ENCODE results near the gene TES.

GRCh38 chr7:116291937-116292336 is 81.6 kb downstream of the TES start:
- no peak for TF ChIP-seq CTCF (IDR thresholded peaks at IDR 0.05; ENCODE audit: control extremely low read depth in 1 of 3, insufficient read depth in 1 of 3, low read depth in 1 of 3, low read length in 3 of 3)
- TF ChIP-seq TBP (IDR thresholded peaks at IDR 0.05; ENCODE audit: low read depth, low read length), result no peak
- no peak for TF ChIP-seq YY1 (IDR thresholded peaks at IDR 0.05; ENCODE audit: low read depth, low read length)
- no peak for TF ChIP-seq FOSL1 (IDR thresholded peaks at IDR 0.05; ENCODE audit: insufficient read depth, low read depth, low read length)
- no peak for TF ChIP-seq ATF3 (IDR thresholded peaks at IDR 0.05; ENCODE audit: insufficient read depth, low read depth, low read length)
- no peak for TF ChIP-seq JUN (IDR thresholded peaks at IDR 0.05; ENCODE audit: low read depth, low read length)
- TF ChIP-seq MAX (IDR thresholded peaks at IDR 0.05), result no peak
- no peak for TF ChIP-seq EZH2 (IDR thresholded peaks at IDR 0.05; ENCODE audit: low read depth, low read length, severe bottlenecking)
- TF ChIP-seq POLR2A (IDR thresholded peaks at IDR 0.05; ENCODE audit: control extremely low read depth in 1 of 2, low read depth in 2 of 2, low read length in 2 of 2), result no peak
- TF ChIP-seq POLR2AphosphoS5 (IDR thresholded peaks at IDR 0.05; ENCODE audit: low read depth, low read length), result no peak
- TF ChIP-seq GABPA (IDR thresholded peaks at IDR 0.05; ENCODE audit: borderline replicate concordance, insufficient read depth, low read length), result no peak
